ENCODE data around the gene CASTOR1.

Gene CASTOR1

DNA sequence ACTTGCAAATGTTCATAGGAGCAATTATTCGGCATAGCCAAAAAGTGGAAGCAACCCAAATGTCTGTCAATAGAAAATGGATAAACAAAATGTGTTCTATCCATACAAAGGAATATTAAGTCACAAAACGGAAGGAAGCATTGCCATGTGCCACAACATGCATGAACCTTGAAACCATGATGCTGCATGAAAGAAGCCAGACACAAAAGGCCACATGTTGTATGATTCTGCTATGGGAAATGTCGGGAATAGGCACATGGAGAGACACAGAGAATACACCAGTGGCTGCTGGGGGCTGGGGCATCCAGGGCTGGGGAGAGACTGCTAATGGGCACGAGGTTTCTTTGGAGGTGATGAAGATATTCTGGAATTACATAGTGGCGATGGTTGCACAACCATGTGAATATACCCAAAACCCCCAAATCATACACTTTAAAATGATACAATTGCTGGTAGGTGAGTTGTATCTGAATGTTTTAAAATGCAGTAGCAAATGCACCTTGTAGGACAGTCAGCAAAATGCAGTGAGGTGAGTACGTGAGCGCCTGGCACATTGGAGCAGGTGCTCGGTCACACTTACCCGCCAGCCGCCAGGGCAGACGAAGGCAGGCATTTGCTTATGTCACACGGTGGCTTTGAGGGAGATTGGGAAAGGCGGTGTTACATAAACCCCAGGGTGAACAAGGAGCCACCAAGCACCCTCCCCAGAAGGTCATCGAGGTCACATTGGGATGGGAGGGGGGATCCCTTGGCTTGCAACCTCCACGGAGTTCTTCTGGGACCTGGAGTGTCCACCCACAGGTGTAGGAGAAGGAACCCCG is 16.3 kb downstream of the CASTOR1 start:
- Mint-ChIP-seq H3K4me1 (peaks cover 75% of the 10 kb centered on the region), H3K27ac (no peak overlapping the region), H3K27me3 (no peaks in the 10 kb centered on the region), H3K4me3 (no peak overlapping the region), H3K9me3 (no peaks in the 10 kb centered on the region)
- no peak for DNase-seq
- ATAC-seq: no peak

DNA sequence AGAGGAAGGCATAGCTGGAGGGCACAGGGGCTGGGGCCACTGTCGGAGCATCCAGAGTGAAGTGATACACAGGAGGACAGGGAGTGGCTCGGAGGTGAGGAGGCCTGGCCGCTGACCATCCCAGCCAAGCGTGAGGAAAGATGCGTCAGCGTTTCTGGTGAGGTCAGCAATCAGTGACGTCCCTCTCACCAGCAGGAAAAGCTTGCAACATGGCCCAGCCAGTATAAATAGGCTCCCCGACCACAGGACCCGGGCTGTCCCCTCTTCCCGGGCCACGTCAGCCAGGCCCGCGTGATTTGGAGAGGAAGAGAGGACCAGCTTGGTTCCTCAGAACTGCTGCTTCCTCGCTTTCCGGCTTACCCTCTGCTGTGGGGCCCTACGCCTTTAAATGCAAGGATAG is 18.5 kb downstream of the CASTOR1 start:
- Mint-ChIP-seq H3K27me3 (no peaks in the 10 kb centered on the region), H3K4me3 (no peak overlapping the region), H3K4me1 (peaks cover 77% of the 10 kb centered on the region), H3K9me3 (no peaks in the 10 kb centered on the region), H3K27ac (no peak overlapping the region)
- ATAC-seq: no peak
- DNase-seq: no peak

DNA sequence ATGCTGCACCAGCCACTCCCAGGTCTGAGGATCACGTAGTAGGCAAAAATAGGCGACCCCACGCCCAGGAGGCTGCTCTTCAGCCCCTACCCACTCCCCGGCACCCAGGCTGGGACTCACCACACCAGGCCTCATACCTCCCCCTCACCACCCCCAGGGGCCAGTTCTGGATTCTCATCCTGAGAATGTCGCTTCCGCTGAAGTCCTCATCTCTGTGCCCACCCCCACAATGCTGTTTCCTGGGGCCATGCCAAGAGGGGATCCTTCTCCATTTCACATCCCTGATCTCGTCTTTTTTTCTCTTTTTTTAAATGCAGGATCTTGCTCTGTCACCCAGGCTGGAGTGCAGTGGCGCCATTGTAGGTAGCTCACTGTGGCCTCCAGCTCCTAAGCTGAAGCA is 21.0 kb downstream of the CASTOR1 start:
- H3K27me3 Mint-ChIP-seq: no peaks in the 10 kb centered on the region
- no peaks in the 10 kb centered on the region for H3K9me3 Mint-ChIP-seq
- peak overlapping the region; percentile 85 to 100 for H3K4me3 Mint-ChIP-seq
- no peak for ATAC-seq
- no peak for DNase-seq
- H3K27ac Mint-ChIP-seq: peak overlapping the region; percentile 98
- peaks cover 77% of the 10 kb centered on the region for H3K4me1 Mint-ChIP-seq

DNA sequence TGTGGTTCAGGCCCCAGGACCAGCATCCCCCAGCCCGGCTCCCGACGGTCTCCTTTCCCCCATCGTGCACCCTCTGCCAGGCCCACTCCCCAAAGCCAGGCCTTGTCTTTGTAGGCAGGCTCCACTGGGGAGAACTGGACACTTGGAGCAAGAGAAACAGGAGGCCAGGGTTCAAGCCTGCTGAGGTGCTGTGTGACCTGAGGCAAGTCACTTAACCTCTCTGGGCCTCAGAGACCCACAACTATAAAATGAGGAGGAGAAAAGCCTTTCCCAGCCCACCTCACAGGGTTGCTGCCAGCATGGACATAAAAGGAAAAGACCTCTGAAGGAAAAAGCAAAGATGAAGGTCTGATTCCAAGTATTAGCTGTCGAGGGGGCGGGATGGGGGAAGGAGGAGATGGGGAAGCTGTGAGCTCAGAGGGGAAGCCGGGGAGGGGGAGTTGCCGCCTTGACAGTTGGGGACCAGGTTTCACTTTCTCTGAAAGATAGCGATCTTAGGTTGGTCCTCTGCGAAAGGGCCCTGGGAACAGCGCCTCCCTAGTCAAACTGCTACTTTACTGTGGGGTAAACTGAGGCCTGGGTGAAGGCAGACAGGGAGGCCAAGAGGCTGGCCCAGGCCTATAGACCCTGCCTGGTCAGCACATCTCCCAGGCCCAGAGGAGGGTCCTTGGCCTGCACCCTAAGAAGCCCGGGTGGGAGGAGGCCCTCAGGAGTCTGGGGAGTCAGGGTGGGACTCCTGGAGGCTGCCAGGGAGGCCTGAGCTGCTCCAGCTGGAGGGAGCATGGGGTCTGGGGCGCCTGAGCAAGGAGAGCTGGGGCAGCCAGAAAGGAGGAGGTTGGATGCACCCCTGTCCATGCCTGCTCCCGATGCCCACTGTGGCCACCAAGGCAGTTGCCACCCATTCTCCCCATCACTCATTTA is 21.7 kb downstream of the CASTOR1 start:
- Mint-ChIP-seq H3K27me3 (no peaks in the 10 kb centered on the region), H3K9me3 (no peaks in the 10 kb centered on the region), H3K4me3 (peak overlapping the region; percentile 85 to 100), H3K4me1 (peaks cover 79% of the 10 kb centered on the region), H3K27ac (peak overlapping the region; percentile 91 to 98)
- ATAC-seq: peak; percentile 24
- peak; percentile 27 to 69 for DNase-seq

DNA sequence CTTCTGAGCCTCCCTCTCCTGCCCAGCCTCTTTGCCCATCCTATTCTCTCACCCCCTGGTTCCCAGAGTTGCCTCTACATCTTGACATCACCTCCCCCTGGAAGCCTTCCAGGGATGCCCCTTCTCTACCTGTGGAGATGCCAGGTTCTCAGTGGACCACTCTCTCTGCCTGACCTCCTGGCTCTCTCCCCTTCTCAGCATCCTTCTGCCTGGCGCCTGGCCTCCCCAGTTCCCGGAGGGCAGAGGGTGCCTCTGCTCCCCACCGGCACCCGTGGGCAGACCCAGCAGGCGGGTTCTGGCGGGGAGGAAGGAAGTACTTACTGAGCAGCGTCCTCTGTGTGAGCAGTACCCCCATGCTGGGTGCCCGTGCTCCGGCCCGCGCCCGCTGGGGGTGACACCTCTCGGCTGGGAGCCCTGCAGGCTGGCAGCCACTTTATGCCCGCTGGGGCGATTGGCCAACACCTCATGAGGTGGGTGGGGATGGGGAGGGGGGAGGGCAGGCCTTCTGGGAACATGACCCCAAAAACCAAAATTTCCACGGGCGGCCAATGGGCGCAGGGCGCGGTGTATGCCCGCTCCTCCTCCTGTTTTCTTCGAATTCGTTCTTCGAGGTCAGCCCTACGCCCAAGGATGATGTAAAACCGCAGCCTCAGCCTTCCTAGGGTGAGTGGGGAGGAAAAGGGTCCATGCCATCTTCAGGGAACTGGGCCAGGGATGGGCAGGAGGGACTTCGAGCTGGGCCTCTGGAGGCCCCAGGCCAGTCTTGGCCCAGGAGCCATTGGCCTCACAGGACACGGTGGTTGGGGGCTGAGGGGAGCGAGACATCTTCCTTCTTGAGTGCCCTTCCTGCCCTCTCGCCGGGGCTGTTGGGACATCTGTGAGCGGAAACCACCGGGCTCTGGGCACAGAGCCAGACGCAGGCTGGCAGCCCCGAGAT is 22.6 kb downstream of the CASTOR1 start, which contains the start of gene OSM:
TSS of gene OSM (minus strand) at position 407 of the 937 bp plus-strand sequence. CDS start at position 355, 52 bp downstream.
- DNase-seq (peak; percentile 71 to 91), ATAC-seq (peak; percentile 66)
- peak within 1 kb of the TSS; percentile 85 to 100 for H3K4me3 Mint-ChIP-seq
- peak within 1 kb of the TSS; percentile 97 to 98 for H3K27ac Mint-ChIP-seq
- H3K27me3 Mint-ChIP-seq: no peaks in the 10 kb centered on the region
- peaks cover 88% of the 10 kb centered on the region for H3K4me1 Mint-ChIP-seq
- no peaks in the 10 kb centered on the region for H3K9me3 Mint-ChIP-seq

DNA sequence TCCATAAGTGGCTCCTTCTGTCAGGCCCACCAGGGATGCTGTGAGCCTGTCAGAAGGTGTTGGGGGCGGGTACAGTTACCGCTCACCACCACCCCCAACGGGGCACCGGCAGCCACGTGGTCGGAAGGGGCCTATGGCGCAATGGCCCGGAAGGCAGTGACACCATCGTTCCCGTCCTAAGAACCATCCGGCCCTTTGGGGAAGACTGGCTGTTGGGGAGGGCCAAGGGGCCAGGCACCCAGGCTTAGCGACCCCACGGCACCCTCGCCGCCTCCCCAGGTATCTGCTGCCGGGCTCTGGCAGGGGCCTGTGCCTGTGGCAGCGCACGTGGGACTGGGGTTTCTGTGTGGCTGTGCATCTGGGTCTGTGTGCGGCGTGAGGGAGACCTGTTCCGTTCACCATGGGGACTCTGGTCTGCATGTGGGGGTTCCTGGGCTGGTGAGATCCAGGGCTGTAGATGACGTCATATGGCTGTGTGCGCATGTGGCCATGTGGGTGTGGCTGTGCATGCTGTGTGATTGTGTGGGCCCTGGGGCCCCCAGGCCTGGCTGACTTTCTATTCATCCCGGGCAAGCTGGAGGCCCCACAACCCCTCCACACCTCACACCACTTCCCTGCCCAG is 23.4 kb downstream of the CASTOR1 start:
- H3K27me3 Mint-ChIP-seq: no peaks in the 10 kb centered on the region
- peaks cover 86% of the 10 kb centered on the region for H3K4me1 Mint-ChIP-seq
- H3K4me3 Mint-ChIP-seq: peak overlapping the region; percentile 85 to 100
- peak; percentile 82 for ATAC-seq
- DNase-seq: peak; percentile 86 to 93
- H3K9me3 Mint-ChIP-seq: no peaks in the 10 kb centered on the region
- H3K27ac Mint-ChIP-seq: peak overlapping the region; percentile 97 to 98

DNA sequence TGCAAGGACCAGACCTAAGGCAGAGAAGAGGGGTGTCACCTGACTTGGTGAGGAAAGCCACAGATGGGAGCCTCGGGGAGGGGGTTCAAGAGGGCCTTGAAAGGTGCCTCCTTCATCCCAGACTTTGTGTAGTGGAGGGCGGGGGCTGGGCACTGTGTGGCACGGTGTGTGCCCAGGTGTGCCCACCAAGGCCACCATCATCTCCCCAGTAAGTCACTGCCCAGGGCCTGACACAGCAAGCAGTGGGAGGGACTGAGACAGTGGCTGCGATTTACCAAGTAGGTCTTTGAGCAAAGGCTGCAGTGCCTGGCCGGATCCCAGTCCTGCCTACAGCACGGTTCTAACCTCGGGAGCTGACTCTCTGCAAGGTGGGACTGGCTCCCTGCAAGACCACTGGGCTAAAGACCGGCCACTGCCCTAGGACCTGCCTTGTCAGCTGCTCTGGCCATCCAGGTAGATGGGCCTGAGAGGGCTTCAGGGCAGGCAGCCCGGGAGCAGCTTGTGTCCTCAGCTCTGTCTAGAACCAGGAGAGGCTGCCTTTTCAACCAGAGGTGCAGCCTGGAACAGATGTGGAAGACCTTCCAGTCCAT is 24.1 kb downstream of the CASTOR1 start:
- no peaks in the 10 kb centered on the region for H3K27me3 Mint-ChIP-seq
- peak overlapping the region; percentile 97 to 98 for H3K27ac Mint-ChIP-seq
- H3K4me1 Mint-ChIP-seq: peaks cover 85% of the 10 kb centered on the region
- peak overlapping the region; percentile 85 to 100 for H3K4me3 Mint-ChIP-seq
- H3K9me3 Mint-ChIP-seq: no peaks in the 10 kb centered on the region
- DNase-seq (peak; percentile 15 to 29), ATAC-seq (no peak)

DNA sequence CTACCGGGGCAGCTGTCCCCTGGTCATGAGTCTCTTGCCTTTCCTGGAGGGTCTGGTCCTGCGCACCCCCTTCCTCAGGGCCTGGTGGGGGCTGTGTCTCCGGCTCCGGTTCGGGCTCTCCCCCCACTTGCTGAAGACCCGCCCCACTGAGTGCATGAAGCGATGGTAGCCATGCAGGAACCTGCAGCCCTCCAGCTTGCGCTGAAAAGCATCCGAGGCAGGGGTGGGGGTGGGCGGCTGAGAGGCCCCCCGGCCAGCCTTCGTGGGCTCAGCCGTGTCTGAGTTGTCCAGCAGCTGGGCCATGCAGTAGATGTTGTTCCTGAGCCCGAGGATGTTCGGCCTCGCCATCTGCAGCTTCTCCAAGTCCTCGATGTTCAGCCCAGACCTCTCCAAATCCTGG is 25.4 kb downstream of the CASTOR1 start:
- DNase-seq (no peak), ATAC-seq (no peak)
- Mint-ChIP-seq H3K27ac (no peak overlapping the region), H3K27me3 (no peaks in the 10 kb centered on the region), H3K4me3 (peak overlapping the region; percentile 85 to 100), H3K9me3 (no peaks in the 10 kb centered on the region), H3K4me1 (peaks cover 76% of the 10 kb centered on the region)

DNA sequence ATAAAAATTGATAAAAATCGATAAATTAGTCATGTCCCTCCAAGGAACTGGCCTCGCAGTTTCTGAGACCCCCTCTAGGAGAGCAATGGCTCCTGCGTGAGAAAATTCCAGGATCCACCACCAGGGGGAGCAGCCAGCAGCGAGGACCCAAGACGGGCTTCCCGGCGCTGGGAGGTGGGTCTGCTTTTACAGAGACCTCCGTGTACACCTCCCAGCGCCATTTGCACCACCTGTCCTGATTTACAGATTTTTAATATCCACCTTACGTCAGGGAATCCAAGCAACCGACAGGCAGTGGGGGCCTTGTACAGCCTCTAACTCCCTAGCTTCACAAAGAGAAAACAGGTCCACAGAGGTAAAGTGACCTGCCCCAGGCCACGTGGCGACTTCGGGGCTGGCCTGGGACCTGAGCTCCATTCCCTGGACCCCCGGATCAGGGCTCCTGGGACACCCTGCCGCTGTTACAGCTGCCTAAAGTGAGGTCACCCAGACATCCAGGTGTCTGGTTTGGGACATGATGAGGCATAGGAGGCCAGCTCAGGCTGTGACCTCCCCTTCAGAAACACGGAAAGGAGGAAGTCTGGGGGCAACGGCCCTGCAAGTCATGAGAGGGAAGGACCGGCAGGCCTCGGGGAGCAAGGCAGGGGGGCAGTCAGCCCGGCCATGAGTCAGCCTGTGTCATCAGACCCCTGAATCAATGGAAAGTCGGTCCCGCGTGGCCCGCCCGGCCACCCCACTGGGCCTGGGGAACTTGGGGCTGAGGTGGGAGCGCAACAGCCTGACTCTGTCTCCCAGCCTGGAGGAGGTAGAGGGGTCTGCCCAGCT is 26.2 kb downstream of the CASTOR1 start:
- no peaks in the 10 kb centered on the region for H3K27me3 Mint-ChIP-seq
- DNase-seq (peak; percentile 77 to 81), ATAC-seq (no peak)
- H3K27ac Mint-ChIP-seq: peak overlapping the region; percentile 78 to 94
- H3K9me3 Mint-ChIP-seq: no peaks in the 10 kb centered on the region
- peak overlapping the region; percentile 85 to 100 for H3K4me3 Mint-ChIP-seq
- peaks cover 73% of the 10 kb centered on the region for H3K4me1 Mint-ChIP-seq

DNA sequence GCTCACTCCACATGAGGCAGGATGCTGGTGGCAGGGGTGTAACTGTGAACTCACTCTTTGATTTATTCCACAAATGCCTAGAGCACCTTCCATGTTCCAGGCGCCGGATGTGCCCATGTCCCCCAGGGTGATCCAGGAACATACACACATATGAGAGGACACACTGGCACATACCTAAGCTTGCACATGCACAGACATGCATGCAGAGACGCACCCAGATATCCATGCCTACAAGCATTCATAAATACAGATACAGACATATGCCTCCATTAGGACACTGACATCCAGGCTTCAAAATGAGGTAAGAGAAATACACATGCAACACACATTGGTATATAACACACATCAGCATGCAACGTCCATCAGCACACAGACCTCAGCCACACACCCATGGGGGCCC is 27.2 kb downstream of the CASTOR1 start:
- Mint-ChIP-seq H3K9me3 (no peaks in the 10 kb centered on the region), H3K4me1 (peaks cover 69% of the 10 kb centered on the region), H3K4me3 (peak overlapping the region; percentile 55 to 85), H3K27ac (peak overlapping the region in 1 of 2 donors; percentile 23), H3K27me3 (peaks cover 3% of the 10 kb centered on the region)
- ATAC-seq (no peak), DNase-seq (no peak)

DNA sequence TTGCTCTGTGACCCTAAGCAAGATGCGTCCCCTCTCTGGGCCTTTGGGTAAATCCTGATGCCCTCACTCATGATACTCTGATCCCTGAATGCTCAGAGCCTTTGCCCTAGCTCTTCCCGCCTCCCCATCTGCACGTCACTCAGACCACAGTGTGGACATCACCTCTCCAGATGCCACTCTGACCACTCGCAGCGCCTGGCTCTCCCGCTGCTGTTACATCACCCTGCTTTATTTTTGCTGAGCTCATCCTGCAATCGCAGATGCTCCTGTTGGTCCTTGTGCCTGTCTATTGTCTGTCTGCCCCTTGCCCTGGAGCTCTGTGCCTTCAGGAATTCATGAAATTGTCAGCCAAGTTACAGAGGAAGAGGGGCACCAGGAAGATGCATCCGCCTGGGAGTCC is 28.2 kb downstream of the CASTOR1 start:
- H3K4me3 Mint-ChIP-seq: peak overlapping the region in 1 of 2 donors; percentile 9
- peaks cover 73% of the 10 kb centered on the region for H3K4me1 Mint-ChIP-seq
- ATAC-seq (no peak), DNase-seq (peak in 1 of 2 donors; percentile 14)
- H3K27me3 Mint-ChIP-seq: peaks cover 8% of the 10 kb centered on the region
- no peak overlapping the region for H3K27ac Mint-ChIP-seq
- no peaks in the 10 kb centered on the region for H3K9me3 Mint-ChIP-seq

DNA sequence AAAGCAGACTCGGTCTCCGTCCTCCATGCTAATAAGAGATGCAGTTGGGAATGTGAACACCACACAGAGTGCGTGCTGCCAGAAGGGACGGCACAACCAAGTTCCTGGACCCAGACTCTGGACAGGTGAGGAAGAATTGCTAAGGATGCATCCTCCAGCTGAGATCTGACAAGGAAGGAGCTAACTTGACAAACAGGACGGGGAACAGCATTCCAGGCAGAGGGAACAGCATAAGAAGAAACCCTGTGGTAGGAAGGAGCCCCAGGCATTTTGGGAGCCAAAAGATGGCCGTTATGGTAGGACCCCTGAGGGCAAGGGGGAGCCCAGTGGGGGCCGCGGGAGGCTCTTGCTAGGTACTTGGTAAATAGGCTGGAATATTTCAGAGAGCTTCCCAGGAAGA is 28.6 kb downstream of the CASTOR1 start:
- ATAC-seq (no peak), DNase-seq (no peak)
- Mint-ChIP-seq H3K9me3 (no peaks in the 10 kb centered on the region), H3K27me3 (peaks cover 8% of the 10 kb centered on the region), H3K4me1 (peaks cover 75% of the 10 kb centered on the region), H3K4me3 (no peak overlapping the region), H3K27ac (no peak overlapping the region)

DNA sequence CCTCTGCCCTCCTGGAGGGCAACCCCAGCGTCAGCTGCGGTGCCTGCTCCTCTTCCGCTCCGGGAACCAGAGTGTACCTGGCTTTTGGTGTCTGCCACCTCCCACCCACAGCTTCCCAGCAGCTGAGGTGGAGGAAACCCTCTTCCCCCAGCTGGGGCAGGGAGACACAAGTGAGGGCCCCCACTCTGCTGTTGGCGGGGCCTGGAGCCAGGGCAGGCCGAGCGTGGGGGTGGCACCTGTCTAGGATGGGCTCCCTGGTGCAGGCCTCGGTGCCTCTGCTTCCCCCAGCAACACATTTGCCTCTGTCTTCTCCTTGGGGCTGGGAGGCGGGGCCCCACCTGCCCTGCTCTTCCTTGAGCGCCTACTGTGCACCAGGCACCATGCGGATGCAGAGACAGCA is 29.0 kb downstream of the CASTOR1 start:
- Mint-ChIP-seq H3K27ac (no peak overlapping the region), H3K4me1 (peaks cover 75% of the 10 kb centered on the region), H3K4me3 (no peak overlapping the region), H3K27me3 (peaks cover 8% of the 10 kb centered on the region), H3K9me3 (no peaks in the 10 kb centered on the region)
- ATAC-seq: no peak
- no peak for DNase-seq

All from stimulated activated naive CD8-positive, alpha-beta T cell treated with anti-CD3 and anti-CD28 coated beads, Interleukin-15, amount 100 ng/mL, for 72 hours (primary cell).